HepG2 (cell line): ENCODE data around the gene RP2. TPM values are rescaled to one million over a fixed set of nuclear protein-coding genes. Genes with fewer than 3 reads are reported as not detected.

Experiments
- ATAC-seq: fragments of 200-7000 bp; cut with Tn5 transposase; 3 replicates; pipeline ENCODE4 v1.9.1; 2020; ENCODE audit warnings: mild to moderate bottlenecking, moderate library complexity
- BruUV-seq: library from RNA; stranded (reverse); fragments of 400-500 nt; replicated peaks from 2 replicates; lab custom pipeline; 2021; lab: Mats Ljungman, UMichigan
- CTCF ChIA-PET: fragments of 300-600 bp; formaldehyde crosslinking; extraction: SDS; loops from one replicate; lab custom pipeline; 2021; ENCODE audit warnings: low total read pairs, inconsistent platforms, low intra/inter-chr PET ratio; lab: Yijun Ruan, JAX
- POLR2A ChIA-PET: fragments of 350-600 bp; sonication (Branson Sonifier 250); formaldehyde crosslinking; loops from one replicate; lab custom pipeline; 2020; ENCODE audit warnings: antibody characterized with exemption, inconsistent platforms; lab: Yijun Ruan, JAX
- DNase-seq: peaks from one replicate; pipeline ENCODE4 v3.0.0-alpha.2; 2015; ENCODE audit warnings: low spot score
- FAIRE-seq: peaks from 3 replicates; lab custom pipeline; 2011; peaks lifted over from hg19 to GRCh38; lab: Jason Lieb, UNC
- H2AFZ ChIP-seq: one replicate; pipeline ENCODE4 v1.6.1; 2011; ENCODE audit warnings: low read length, inconsistent platforms
- H3K27ac ChIP-seq: fragments of 300-600 bp; 3 replicates; pipeline ENCODE4 v1.8.0; 2011; ENCODE audit warnings: mixed run types, mild to moderate bottlenecking, mixed read lengths, low read length, inconsistent platforms; ENCODE audit not compliant: insufficient read depth; ENCODE audit errors: extremely low read length
- H3K27me3 ChIP-seq, 2 experiments: fragments of 200-600 bp in 1 of 2; 2 replicates in 1 of 2; 3 replicates in 1 of 2; pipeline versions ENCODE4 v1.6.0 to v1.8.0; 2011; ENCODE audit warnings: low read length in 2 of 2, mild to moderate bottlenecking in 2 of 2, moderate library complexity in 2 of 2, inconsistent platforms in 1 of 2; ENCODE audit not compliant: insufficient read depth in 2 of 2, control insufficient read depth in 1 of 2
- H3K36me3 ChIP-seq, 2 experiments: fragments of 200-600 bp in 1 of 2; replicated peaks in 1 of 2; 2 replicates in 1 of 2; 3 replicates in 1 of 2; pipeline versions ENCODE4 v1.5.1 to v1.8.0; 2011; ENCODE audit warnings: low read length in 2 of 2, inconsistent platforms in 1 of 2; ENCODE audit not compliant: insufficient read depth in 2 of 2, control insufficient read depth in 1 of 2
- H3K4me1 ChIP-seq: 2 replicates; pipeline ENCODE4 v1.5.1; 2012; ENCODE audit warnings: low read length, inconsistent platforms; ENCODE audit not compliant: insufficient read depth
- H3K4me2 ChIP-seq: 2 replicates; pipeline ENCODE4 v1.6.0; 2011; ENCODE audit warnings: low read depth, low read length, inconsistent platforms
- H3K4me3 ChIP-seq, 3 experiments: fragments of 200-600 bp in 1 of 3; sonication (generic), shearing (Covaris generic) in 1 of 3; replicated peaks in 1 of 3; 2 replicates each; pipeline ENCODE4 v1.5.1; 2011 to 2016; ENCODE audit warnings: low read length in 3 of 3, inconsistent platforms in 2 of 3, low read depth in 2 of 3, mild to moderate bottlenecking in 2 of 3, control low read depth in 1 of 3, mixed read lengths in 1 of 3; ENCODE audit not compliant: insufficient read depth in 1 of 3
- H3K79me2 ChIP-seq: one replicate; pipeline ENCODE4 v1.6.1; 2011; ENCODE audit warnings: low read length, inconsistent platforms; ENCODE audit not compliant: insufficient read depth
- H3K9ac ChIP-seq: 2 replicates; pipeline ENCODE4 v1.6.0; 2011; ENCODE audit warnings: mild to moderate bottlenecking, low read depth, low read length, inconsistent platforms; ENCODE audit not compliant: insufficient read depth
- H3K9me3 ChIP-seq: 2 replicates; pipeline ENCODE4 v1.5.1; 2012; ENCODE audit warnings: mild to moderate bottlenecking, low read length
- H4K20me1 ChIP-seq: 2 replicates; pipeline ENCODE4 v1.6.0; 2011; ENCODE audit warnings: inconsistent platforms, mild to moderate bottlenecking, low read length, moderate library complexity; ENCODE audit not compliant: insufficient read depth
- CBX1 ChIP-seq: IDR thresholded peaks from one replicate; pipeline ENCODE4 v1.6.1; 2016; ENCODE audit warnings: antibody characterized with exemption, low read depth
- CCAR2 ChIP-seq: fragments of 200-400 bp; formaldehyde crosslinking; optimal IDR thresholded peaks from 2 replicates; pipeline ENCODE3; 2018; ENCODE audit warnings: low read depth, mild to moderate bottlenecking, low read length, moderate library complexity
- HNF4G ChIP-seq, 2 experiments: sonication (generic) in 1 of 2; formaldehyde crosslinking in 1 of 2; IDR thresholded peaks; 2 replicates each; pipeline versions ENCODE4 v1.4.0 to v1.6.1; 2011 to 2020; ENCODE audit warnings: borderline replicate concordance in 2 of 2, low read depth in 2 of 2, mild to moderate bottlenecking in 2 of 2, low read length in 1 of 2, missing genetic modification reagents in 1 of 2, moderate library complexity in 1 of 2
- NONO ChIP-seq, 2 experiments: fragments of 450-650 bp in 1 of 2; sonication (generic) in 1 of 2; formaldehyde crosslinking in 1 of 2; IDR thresholded peaks in 1 of 2; conservative IDR thresholded peaks in 1 of 2; 2 replicates each; pipeline versions ENCODE4 v1.6.1 to v1.8.0; 2017 to 2022; ENCODE audit warnings: mild to moderate bottlenecking in 1 of 2, missing genetic modification reagents in 1 of 2, moderate library complexity in 1 of 2
- RARA ChIP-seq: IDR thresholded peaks from 2 replicates; pipeline ENCODE4 v1.6.1; 2016; ENCODE audit warnings: missing genetic modification reagents, missing compliant biosample characterization
- ZNF124 ChIP-seq: sonication (generic); formaldehyde crosslinking; IDR thresholded peaks from 2 replicates; pipeline ENCODE4 v1.4.0; 2020; ENCODE audit warnings: missing genetic modification reagents
- ZNF407 ChIP-seq: sonication (generic); formaldehyde crosslinking; IDR thresholded peaks from one replicate; pipeline ENCODE4 v1.5.1; 2020; ENCODE audit warnings: mild to moderate bottlenecking, missing genetic modification reagents; ENCODE audit errors: not compliant biosample characterization
- ZNF780A ChIP-seq: sonication (generic); formaldehyde crosslinking; IDR thresholded peaks from 2 replicates; pipeline ENCODE4 v1.8.0; 2022; ENCODE audit warnings: mild to moderate bottlenecking, missing genetic modification reagents, moderate library complexity
- ZXDC ChIP-seq: sonication (generic); formaldehyde crosslinking; IDR thresholded peaks from 2 replicates; pipeline ENCODE4 v1.5.0; 2020; ENCODE audit warnings: mild to moderate bottlenecking, missing genetic modification reagents
- in situ Hi-C: cut with HindIII; loops from 2 replicates; pipeline ENCODE4 v1.10.0; 2017; ENCODE audit warnings: low pct_unique_long_range_greater_than_20kb; ENCODE audit not compliant: extremely low pct_ligation_motif_present
- intact Hi-C: fragments of 100-400 bp; cut with micrococcal nuclease; formaldehyde crosslinking; loops from one replicate; pipeline ENCODE4 v1.10.0; 2022; ENCODE audit not compliant: unreplicated experiment
- polyA plus RNA-seq, 8 experiments: library from polyadenylated mRNA; depleted of rRNA in 3 of 8; stranded (reverse) in 7 of 8; unstranded in 1 of 8; fragments of >200 nt; fragmentation: Illumina TruSeq in 4 of 8; extraction: Trizol in 4 of 8; gene quantifications; 2 replicates each; pipeline versions ENCODE4 v1.2.1 to v1.2.3, GENCODE V29; 2011 to 2016; ENCODE audit warnings: low read depth in 4 of 8, missing spikeins in 1 of 8, mixed read lengths in 1 of 8; ENCODE audit not compliant: insufficient read depth in 1 of 8
- total RNA-seq, 5 experiments: library from RNA; depleted of rRNA; stranded (reverse); fragments of >200 nt; fragmentation: Illumina TruSeq; extraction: Trizol; gene quantifications; 2 replicates each; pipeline ENCODE4 v1.2.3, GENCODE V29; 2016; ENCODE audit warnings: low read depth in 1 of 5

The RP2 gene
- total and polyA plus RNA-seq, 2 of the 13 experiments (the other 11 are each of a cell fraction or from before 2014, with no cell fraction given): 5.0 to 9.9 TPM

GRCh38 chrX:46844913-46845312 lies 8.1 kb downstream of the RP2 start:
- no peak overlapping the region for H3K4me3 ChIP-seq
- H3K9me3 ChIP-seq: no peaks in the 10 kb centered on the region
- no peaks in the 10 kb centered on the region for H4K20me1 ChIP-seq
- no peak overlapping the region for H3K27ac ChIP-seq
- H2AFZ ChIP-seq: no peak overlapping the region
- ChIA-PET CTCF (no interaction called here), POLR2A (no interaction called here)
- no TSS peak for BruUV-seq
- no peak for TF ChIP-seq RARA (CRISPR knock-in tag)
- TF ChIP-seq ZNF407: no peak
- no peak for TF ChIP-seq CCAR2
- TF ChIP-seq HNF4G (IDR thresholded peaks at IDR 0.05; ENCODE audit: borderline replicate concordance, low read depth, low read length): no peak
- TF ChIP-seq HNF4G (CRISPR knock-in tag; IDR thresholded peaks at IDR 0.05; ENCODE audit: borderline replicate concordance, low read depth): no peak
- TF ChIP-seq ZNF124 (CRISPR knock-in tag): no peak
- TF ChIP-seq ZXDC (CRISPR knock-in tag): no peak
- no peak for TF ChIP-seq NONO (IDR thresholded peaks at IDR 0.05)
- TF ChIP-seq NONO (CRISPR knock-in tag; conservative IDR thresholded peaks at IDR 0.05): no peak
- no peak for TF ChIP-seq ZNF780A (CRISPR knock-in tag)
- TF ChIP-seq CBX1: no peak
- FAIRE-seq (no peak), DNase-seq (no peak), ATAC-seq (no peak)
- H3K27me3 ChIP-seq: no peaks in the 10 kb centered on the region
- intact Hi-C loops (no loop called here), in situ Hi-C loops (no loop called here)
- H3K4me2 ChIP-seq: no peak overlapping the region
- peaks cover 12% of the 10 kb centered on the region for H3K4me1 ChIP-seq
- H3K79me2 ChIP-seq: peaks cover 12% of the 10 kb centered on the region
- H3K9ac ChIP-seq: no peak overlapping the region
- H3K36me3 ChIP-seq: no peaks in the 10 kb centered on the region
